GM23248 (cell line): ENCODE data around the gene PCDHGB3.
"Not testable (repeated sequence)": the region's sequence is repeated elsewhere in the genome, so short reads cannot be mapped to it uniquely, and the experiment has no call there.

Source experiments
- EZH2 ChIP-seq: fragments of 200-600 bp; sonication (generic); IDR thresholded peaks from 2 replicates; pipeline ENCODE4 v1.6.1; 2018; ENCODE audit warnings: antibody characterized with exemption, mild to moderate bottlenecking; ENCODE audit not compliant: insufficient read depth, poor library complexity, severe bottlenecking
- EZH2phosphoT487 ChIP-seq: fragments of 200-600 bp; sonication (generic); IDR thresholded peaks from 2 replicates; pipeline ENCODE4 v1.6.1; 2018; ENCODE audit warnings: antibody characterized with exemption, moderate library complexity, mild to moderate bottlenecking, low read depth; ENCODE audit not compliant: insufficient read depth

GRCh38 chr5:141332571-141332970 is 37.5 kb upstream of the PCDHGB3 start:
- TF ChIP-seq EZH2, EZH2phosphoT487: not testable (repeated sequence)
